ENCODE measurements around the gene ZNF608. TPM values are rescaled to one million over a fixed set of nuclear protein-coding genes. Genes with fewer than 3 reads are reported as not detected.

Gene ZNF608
- total RNA-seq, 1 experiment from 2014 or later, result 17.5 TPM

GRCh38 chr5:124714910-124715309, 31.5 kb downstream of the ZNF608 start:
- Mint-ChIP-seq H3K4me3 (ENCODE audit: unreplicated experiment) (no peak overlapping the region), H3K27me3 (ENCODE audit: insufficient read depth, unreplicated experiment) (no peaks in the 10 kb centered on the region), H3K27ac (ENCODE audit: unreplicated experiment) (no peak overlapping the region), H3K4me1 (ENCODE audit: low read depth, unreplicated experiment) (peaks cover 16% of the 10 kb centered on the region), H3K36me3 (ENCODE audit: insufficient read depth, unreplicated experiment) (no peaks in the 10 kb centered on the region), H3K9me3 (ENCODE audit: unreplicated experiment) (peaks cover 16% of the 10 kb centered on the region)
- no TSS peak for BruUV-seq (replicated peaks)
- POLR2A ChIA-PET, result no interaction called here
- H3K4me1 ChIP-seq, result peaks cover 26% of the 10 kb centered on the region
- intact Hi-C loops (cut with micrococcal nuclease; ENCODE audit: unreplicated experiment), result no loop called here
- no peaks in the 10 kb centered on the region for H3K27me3 ChIP-seq (replicated peaks; ENCODE audit: control insufficient read depth, insufficient read depth, low read length)
- TF ChIP-seq, protein P1, sequence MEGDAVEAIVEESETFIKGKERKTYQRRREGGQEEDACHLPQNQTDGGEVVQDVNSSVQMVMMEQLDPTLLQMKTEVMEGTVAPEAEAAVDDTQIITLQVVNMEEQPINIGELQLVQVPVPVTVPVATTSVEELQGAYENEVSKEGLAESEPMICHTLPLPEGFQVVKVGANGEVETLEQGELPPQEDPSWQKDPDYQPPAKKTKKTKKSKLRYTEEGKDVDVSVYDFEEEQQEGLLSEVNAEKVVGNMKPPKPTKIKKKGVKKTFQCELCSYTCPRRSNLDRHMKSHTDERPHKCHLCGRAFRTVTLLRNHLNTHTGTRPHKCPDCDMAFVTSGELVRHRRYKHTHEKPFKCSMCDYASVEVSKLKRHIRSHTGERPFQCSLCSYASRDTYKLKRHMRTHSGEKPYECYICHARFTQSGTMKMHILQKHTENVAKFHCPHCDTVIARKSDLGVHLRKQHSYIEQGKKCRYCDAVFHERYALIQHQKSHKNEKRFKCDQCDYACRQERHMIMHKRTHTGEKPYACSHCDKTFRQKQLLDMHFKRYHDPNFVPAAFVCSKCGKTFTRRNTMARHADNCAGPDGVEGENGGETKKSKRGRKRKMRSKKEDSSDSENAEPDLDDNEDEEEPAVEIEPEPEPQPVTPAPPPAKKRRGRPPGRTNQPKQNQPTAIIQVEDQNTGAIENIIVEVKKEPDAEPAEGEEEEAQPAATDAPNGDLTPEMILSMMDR (IDR thresholded peaks at IDR 0.05; ENCODE audit: insufficient read depth in 1 of 2, low read depth in 1 of 2, low read length in 1 of 2, severe bottlenecking in 1 of 2, unreplicated experiment in 1 of 2), result no peak
- H3K36me3 ChIP-seq (ENCODE audit: control insufficient read depth, insufficient read depth, low read length), result no peaks in the 10 kb centered on the region
- CTCF ChIA-PET, result no interaction called here
- no peak for DNase-seq
- no peaks in the 10 kb centered on the region for H3K9me3 ChIP-seq
- H3K4me3 ChIP-seq (ENCODE audit: low read depth, low read length), result no peak overlapping the region

- no TSS peak for BruUV-seq (replicated peaks)
- Mint-ChIP-seq H3K36me3 (ENCODE audit: insufficient read depth, unreplicated experiment) (no peaks in the 10 kb centered on the region), H3K27me3 (ENCODE audit: insufficient read depth, unreplicated experiment) (no peaks in the 10 kb centered on the region), H3K27ac (ENCODE audit: unreplicated experiment) (no peak overlapping the region), H3K4me1 (ENCODE audit: low read depth, unreplicated experiment) (peaks cover 10% of the 10 kb centered on the region), H3K4me3 (ENCODE audit: unreplicated experiment) (no peak overlapping the region), H3K9me3 (ENCODE audit: unreplicated experiment) (peaks cover 16% of the 10 kb centered on the region)
- Histone ChIP-seq H3K27me3 (replicated peaks; ENCODE audit: control insufficient read depth, insufficient read depth, low read length) (no peaks in the 10 kb centered on the region), H3K4me3 (ENCODE audit: low read depth, low read length) (no peak overlapping the region), H3K4me1 (peaks cover 17% of the 10 kb centered on the region), H3K36me3 (ENCODE audit: control insufficient read depth, insufficient read depth, low read length) (no peaks in the 10 kb centered on the region), H3K9me3 (no peaks in the 10 kb centered on the region)
- CTCF ChIA-PET, result no interaction called here
- POLR2A ChIA-PET, result no interaction called here
- DNase-seq, result no peak
- TF ChIP-seq, protein P1 (IDR thresholded peaks at IDR 0.05; ENCODE audit: insufficient read depth in 1 of 2, low read depth in 1 of 2, low read length in 1 of 2, severe bottlenecking in 1 of 2, unreplicated experiment in 1 of 2), result no peak
- intact Hi-C loops (cut with micrococcal nuclease; ENCODE audit: unreplicated experiment), result no loop called here
These were observed 32.8 kb downstream of the ZNF608 start for GRCh38 chr5:124713595-124713994.

DNA sequence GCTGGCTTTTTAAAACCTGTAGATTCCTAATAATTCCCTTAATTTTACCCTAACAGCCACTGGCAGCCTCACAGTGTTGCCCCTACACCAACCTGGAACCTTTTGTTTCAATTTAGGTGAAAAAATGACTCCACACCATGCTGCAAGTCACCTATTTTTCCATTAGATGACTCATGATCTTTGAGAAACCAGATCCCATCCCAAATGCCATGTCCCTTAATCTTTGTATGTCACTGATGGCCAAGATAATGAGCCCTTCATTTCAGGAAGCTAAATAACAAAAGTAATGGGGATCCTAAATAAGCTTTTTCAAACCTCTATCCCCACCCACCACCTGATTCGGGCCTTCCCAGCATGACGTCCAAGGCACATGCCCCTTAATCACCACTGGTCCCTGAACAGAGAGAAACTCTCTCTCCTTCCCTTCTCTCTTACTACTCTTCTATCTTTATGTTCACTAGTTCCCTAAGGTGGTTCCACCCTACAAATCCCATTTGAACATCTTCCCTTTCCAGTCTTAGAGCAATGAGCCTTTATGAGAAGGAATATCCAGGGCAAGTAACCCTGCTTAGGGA, 33.6 kb downstream of the ZNF608 start:
- Histone ChIP-seq H3K4me3 (ENCODE audit: low read depth, low read length) (no peak overlapping the region), H3K27me3 (replicated peaks; ENCODE audit: control insufficient read depth, insufficient read depth, low read length) (no peaks in the 10 kb centered on the region), H3K36me3 (ENCODE audit: control insufficient read depth, insufficient read depth, low read length) (no peaks in the 10 kb centered on the region), H3K9me3 (no peaks in the 10 kb centered on the region), H3K4me1 (peaks cover 16% of the 10 kb centered on the region)
- Mint-ChIP-seq H3K9me3 (ENCODE audit: unreplicated experiment) (peaks cover 16% of the 10 kb centered on the region), H3K4me3 (ENCODE audit: unreplicated experiment) (no peak overlapping the region), H3K27me3 (ENCODE audit: insufficient read depth, unreplicated experiment) (no peaks in the 10 kb centered on the region), H3K27ac (ENCODE audit: unreplicated experiment) (no peak overlapping the region), H3K36me3 (ENCODE audit: insufficient read depth, unreplicated experiment) (no peaks in the 10 kb centered on the region), H3K4me1 (ENCODE audit: low read depth, unreplicated experiment) (peaks cover 6% of the 10 kb centered on the region)
- intact Hi-C loops (cut with micrococcal nuclease; ENCODE audit: unreplicated experiment), result no loop called here
- TF ChIP-seq, protein P1 (IDR thresholded peaks at IDR 0.05; ENCODE audit: insufficient read depth in 1 of 2, low read depth in 1 of 2, low read length in 1 of 2, severe bottlenecking in 1 of 2, unreplicated experiment in 1 of 2), result no peak
- POLR2A ChIA-PET, result no interaction called here
- DNase-seq, result no peak
- CTCF ChIA-PET, result no interaction called here
- no TSS peak for BruUV-seq (replicated peaks)
